PFSK-1 (cell line): ENCODE results near the gene TAF15.

ENCODE experiments used
- FOXP2 ChIP-seq: optimal IDR thresholded peaks from 2 replicates; pipeline ENCODE3; 2011; ENCODE audit warnings: borderline replicate concordance, control low read depth, inconsistent platforms; ENCODE audit not compliant: insufficient read depth; ENCODE audit errors: extremely low read length, extremely low read depth
- POLR2AphosphoS5 ChIP-seq: IDR thresholded peaks from 2 replicates; pipeline ENCODE4 v1.6.1; 2012; ENCODE audit warnings: low read depth, mild to moderate bottlenecking, control low read depth, low read length, moderate library complexity
- SIN3A ChIP-seq: IDR thresholded peaks from 2 replicates; pipeline ENCODE4 v1.6.1; 2012; ENCODE audit warnings: mild to moderate bottlenecking, low read length, moderate library complexity, borderline replicate concordance; ENCODE audit not compliant: insufficient read depth
- TAF1 ChIP-seq: IDR thresholded peaks from 2 replicates; pipeline ENCODE4 v1.6.1; 2012; ENCODE audit warnings: low read length, control low read depth, borderline replicate concordance; ENCODE audit not compliant: insufficient read depth
- TF ChIP-seq, protein P1 (sequence below), 2 experiments: IDR thresholded peaks; 2 replicates each; pipeline versions ENCODE4 v1.6.1 to v1.8.0; 2011 to 2012; ENCODE audit warnings: low read depth in 2 of 2, low read length in 2 of 2, control low read depth in 1 of 2, inconsistent platforms in 1 of 2, mild to moderate bottlenecking in 1 of 2, moderate library complexity in 1 of 2; ENCODE audit not compliant: insufficient read depth in 1 of 2

DNA sequence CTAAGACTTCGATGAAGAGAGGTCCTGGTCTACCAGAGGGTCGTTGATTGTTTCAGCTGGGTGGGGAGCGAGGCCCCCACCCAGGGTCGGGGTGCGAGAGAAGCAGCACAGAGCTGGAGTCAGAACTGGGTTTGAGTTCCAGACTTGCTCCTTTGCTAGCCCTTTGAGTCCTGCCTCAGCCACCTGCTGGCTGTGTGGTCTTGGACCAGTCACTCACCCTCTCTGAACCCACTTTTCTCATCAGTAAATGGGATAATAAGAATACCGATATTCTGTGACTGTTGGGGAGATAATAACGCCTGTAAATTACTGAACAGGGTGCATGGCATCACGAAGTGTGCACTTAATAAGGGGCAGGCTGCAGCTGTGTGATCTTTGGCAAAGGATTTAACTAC, 13.4 kb upstream of the TAF15 start:
- no peak for TF ChIP-seq TAF1
- TF ChIP-seq, protein P1, sequence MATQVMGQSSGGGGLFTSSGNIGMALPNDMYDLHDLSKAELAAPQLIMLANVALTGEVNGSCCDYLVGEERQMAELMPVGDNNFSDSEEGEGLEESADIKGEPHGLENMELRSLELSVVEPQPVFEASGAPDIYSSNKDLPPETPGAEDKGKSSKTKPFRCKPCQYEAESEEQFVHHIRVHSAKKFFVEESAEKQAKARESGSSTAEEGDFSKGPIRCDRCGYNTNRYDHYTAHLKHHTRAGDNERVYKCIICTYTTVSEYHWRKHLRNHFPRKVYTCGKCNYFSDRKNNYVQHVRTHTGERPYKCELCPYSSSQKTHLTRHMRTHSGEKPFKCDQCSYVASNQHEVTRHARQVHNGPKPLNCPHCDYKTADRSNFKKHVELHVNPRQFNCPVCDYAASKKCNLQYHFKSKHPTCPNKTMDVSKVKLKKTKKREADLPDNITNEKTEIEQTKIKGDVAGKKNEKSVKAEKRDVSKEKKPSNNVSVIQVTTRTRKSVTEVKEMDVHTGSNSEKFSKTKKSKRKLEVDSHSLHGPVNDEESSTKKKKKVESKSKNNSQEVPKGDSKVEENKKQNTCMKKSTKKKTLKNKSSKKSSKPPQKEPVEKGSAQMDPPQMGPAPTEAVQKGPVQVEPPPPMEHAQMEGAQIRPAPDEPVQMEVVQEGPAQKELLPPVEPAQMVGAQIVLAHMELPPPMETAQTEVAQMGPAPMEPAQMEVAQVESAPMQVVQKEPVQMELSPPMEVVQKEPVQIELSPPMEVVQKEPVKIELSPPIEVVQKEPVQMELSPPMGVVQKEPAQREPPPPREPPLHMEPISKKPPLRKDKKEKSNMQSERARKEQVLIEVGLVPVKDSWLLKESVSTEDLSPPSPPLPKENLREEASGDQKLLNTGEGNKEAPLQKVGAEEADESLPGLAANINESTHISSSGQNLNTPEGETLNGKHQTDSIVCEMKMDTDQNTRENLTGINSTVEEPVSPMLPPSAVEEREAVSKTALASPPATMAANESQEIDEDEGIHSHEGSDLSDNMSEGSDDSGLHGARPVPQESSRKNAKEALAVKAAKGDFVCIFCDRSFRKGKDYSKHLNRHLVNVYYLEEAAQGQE (IDR thresholded peaks at IDR 0.05; ENCODE audit: insufficient read depth in 1 of 2, low read depth in 2 of 2, low read length in 2 of 2), result no peak
- no peak for TF ChIP-seq POLR2AphosphoS5
- no peak for TF ChIP-seq FOXP2
- TF ChIP-seq SIN3A, result no peak
